HuH-7 (cell line): Measurements from ENCODE around the gene MMP3.

Experiments
- DNase-seq: peaks from one replicate; pipeline ENCODE4 v3.0.0; 2011; ENCODE audit warnings: low spot score

The MMP3 gene

GRCh38 chr11:102788334-102788995 lies 54.9 kb downstream of the MMP3 start:
- DNase-seq, result no peak
